Subcutaneous adipose tissue (tissue), 4 donors: ENCODE results near the gene PRIMPOL. TPM values are rescaled to one million over a fixed set of nuclear protein-coding genes. Genes with fewer than 3 reads are reported as not detected.

ENCODE experiments used
- CTCF ChIP-seq: fragments of 450-650 bp; IDR thresholded peaks from one replicate; pipeline ENCODE4 v1.5.1; 2016; ENCODE audit warnings: low read depth, mild to moderate bottlenecking, control low read depth, antibody characterized with exemption, moderate library complexity
- total RNA-seq, 4 donors: library from RNA; depleted of rRNA; stranded (reverse); fragments of >200 nt; gene quantifications; one replicate each; pipeline ENCODE4 v1.1.0, GENCODE V29; 2016

PRIMPOL gene
- total RNA-seq, 4 donors from 2014 or later = 14.8 to 27.3 (median 19.3) TPM

GRCh38 chr4:184636897-184637296 is 12.6 kb upstream of the PRIMPOL start:
- TF ChIP-seq CTCF = no peak

- no peak for TF ChIP-seq CTCF
Measured at GRCh38 chr4:184641022-184641421, 8.5 kb upstream of the PRIMPOL start.

- no peak for TF ChIP-seq CTCF
Measured at GRCh38 chr4:184641451-184641850, 8.1 kb upstream of the PRIMPOL start.

GRCh38 chr4:184643731-184644130 is 5.8 kb upstream of the PRIMPOL start:
- TF ChIP-seq CTCF = no peak

GRCh38 chr4:184644553-184645307 is 4.8 kb upstream of the PRIMPOL start:
- no peak for TF ChIP-seq CTCF

GRCh38 chr4:184645904-184646610 is 3.5 kb upstream of the PRIMPOL start:
- no peak for TF ChIP-seq CTCF

- no peak for TF ChIP-seq CTCF
Measured at GRCh38 chr4:184647266-184648053, 2.1 kb upstream of the PRIMPOL start.
